PC-9 (cell line): ENCODE data around the gene SLC16A9.

Experiments
- CTCF ChIP-seq: fragments of 200-600 bp; sonication (generic); conservative IDR thresholded peaks from 2 replicates; pipeline ENCODE4 v1.6.1; 2017; ENCODE audit warnings: mixed run types, antibody characterized with exemption, mild to moderate bottlenecking, moderate library complexity
- EZH2 ChIP-seq: fragments of 200-600 bp; sonication (generic); IDR thresholded peaks from 2 replicates; pipeline ENCODE4 v1.8.0; 2017; ENCODE audit warnings: antibody characterized with exemption, low read depth

- no peak for TF ChIP-seq CTCF
- no peak for TF ChIP-seq EZH2
Measured at GRCh38 chr10:59651902-59652301, 57.7 kb downstream of the SLC16A9 start.
